Measurements from ENCODE around the gene LPP.

Gene LPP

DNA sequence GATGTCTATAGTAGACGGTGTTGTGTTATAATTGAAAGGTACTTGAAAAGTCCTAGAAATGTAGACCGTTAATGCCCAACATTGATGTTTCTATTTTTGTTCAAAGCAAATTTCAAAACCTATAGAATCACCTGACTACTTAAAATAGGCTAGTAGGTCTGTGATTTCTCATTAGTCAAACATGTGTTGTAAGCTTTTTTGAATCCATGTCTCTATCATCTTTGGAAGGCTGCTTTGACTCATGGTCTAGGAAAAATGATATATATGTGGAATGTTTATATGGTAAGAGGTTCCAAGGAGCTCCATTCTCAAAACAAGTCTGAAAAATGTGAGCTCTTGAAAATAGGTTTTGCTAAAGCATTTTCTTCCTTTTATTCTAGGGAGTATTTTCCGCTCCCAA is 375.3 kb downstream of the LPP start:
- no peak for FAIRE-seq

DNA sequence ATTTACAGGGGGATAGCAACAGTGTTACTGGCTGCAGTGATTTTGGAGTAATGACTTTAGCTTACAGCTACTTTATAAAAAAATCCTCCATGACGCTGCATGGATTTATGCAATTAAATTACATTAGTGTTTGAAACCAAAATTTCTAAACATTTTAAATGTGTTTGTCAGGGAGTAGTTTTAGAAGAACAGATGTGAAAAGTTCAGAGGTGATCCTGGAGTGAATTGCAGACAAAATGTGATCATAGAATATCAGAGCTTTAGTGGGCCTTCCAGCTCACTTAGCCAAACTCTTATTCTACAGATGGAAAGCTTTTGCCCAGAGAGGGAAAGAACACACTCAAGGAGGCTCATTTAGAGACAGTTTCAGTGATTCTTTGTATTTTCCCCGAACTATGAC is 376.3 kb downstream of the LPP start:
- no peak for FAIRE-seq

DNA sequence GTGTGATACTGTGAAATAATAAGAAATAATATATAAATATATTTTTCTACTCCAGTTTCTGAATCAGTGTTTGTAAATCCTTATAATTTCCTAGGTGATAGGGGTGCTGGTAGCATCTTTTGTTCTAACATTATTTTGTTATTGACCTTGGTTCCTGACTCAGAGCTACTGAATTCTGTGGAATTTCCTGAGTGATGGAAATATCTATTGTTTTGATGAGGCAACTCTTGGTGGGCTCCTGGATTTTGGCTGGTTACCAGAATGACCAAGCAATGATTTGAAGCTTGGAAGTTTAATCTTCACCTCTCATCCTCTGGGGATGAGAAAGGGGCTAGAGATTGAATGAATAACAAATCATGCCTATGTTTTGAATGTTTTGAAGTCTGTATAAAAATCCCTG is 377.3 kb downstream of the LPP start:
- no peak for FAIRE-seq

DNA sequence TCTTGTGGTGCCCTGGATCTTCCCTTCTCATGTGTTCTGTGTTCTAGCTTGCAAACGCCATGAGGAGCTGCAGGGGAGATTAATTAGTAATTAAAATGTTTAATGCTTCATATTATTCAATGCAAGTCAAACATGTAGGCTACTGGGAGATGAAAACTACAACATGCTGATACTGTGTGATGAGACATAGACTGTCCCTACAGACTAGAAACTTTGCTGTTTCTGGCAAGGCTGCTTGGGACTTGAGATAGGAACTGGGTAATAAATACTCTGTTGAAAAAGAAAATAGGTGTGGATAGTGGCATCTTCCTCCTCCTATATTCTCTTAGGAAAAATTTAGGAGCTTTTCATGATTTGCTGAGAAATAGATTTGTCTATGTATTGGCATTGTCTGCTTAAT is 379.2 kb downstream of the LPP start:
- FAIRE-seq: no peak

DNA sequence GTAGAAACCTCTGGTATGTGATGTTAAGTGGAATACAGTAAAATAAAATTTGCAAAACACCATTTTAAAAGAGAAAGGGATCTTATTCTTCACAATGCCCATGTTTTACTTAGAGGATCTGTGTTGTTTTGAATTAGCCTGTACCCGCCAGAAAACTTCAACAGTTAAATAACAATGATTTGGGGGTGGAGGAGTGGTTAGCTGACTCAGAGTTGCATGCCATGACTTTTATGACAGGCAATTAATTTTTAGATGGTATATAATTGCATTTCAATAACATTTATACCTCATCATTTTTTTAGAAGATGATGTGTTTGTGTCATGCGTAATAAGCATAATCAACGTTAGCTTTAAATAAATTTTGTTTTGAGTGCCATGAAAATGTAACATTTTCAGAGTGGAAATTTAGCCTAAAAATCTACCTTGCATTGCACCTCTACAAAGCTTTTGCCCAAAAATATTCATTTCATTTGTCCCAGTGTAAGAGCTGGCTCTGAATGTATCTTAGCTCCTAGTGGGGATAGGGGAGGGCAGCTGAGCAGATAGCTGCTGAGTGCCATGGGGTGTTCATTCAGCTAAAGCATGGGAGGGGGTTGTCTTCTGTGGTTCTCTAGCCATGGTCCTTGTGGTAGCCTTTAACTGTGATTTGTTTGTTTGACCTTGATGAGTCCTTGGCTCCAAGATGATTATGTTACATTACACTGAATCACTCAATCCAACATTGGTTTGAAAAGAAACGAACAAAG is 379.8 kb downstream of the LPP start:
- no peak for FAIRE-seq

DNA sequence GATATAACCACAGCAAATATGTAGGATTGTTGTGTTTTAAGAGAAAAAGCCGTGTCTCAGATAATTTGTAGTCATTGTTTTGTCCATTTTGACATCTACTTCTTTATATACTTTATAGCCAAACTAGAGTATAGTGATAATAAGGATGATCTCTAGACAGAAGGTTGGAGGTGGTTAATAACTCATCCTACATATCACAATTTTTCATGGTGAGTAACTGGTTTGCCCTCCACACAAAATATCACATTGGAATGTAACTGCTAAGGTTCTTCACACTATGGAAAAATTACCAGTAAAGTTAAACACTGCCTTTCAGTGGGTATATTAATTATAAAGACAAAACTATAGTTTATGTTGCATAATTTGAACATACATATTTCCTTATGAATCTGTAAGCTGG is 380.7 kb downstream of the LPP start:
- FAIRE-seq: no peak

DNA sequence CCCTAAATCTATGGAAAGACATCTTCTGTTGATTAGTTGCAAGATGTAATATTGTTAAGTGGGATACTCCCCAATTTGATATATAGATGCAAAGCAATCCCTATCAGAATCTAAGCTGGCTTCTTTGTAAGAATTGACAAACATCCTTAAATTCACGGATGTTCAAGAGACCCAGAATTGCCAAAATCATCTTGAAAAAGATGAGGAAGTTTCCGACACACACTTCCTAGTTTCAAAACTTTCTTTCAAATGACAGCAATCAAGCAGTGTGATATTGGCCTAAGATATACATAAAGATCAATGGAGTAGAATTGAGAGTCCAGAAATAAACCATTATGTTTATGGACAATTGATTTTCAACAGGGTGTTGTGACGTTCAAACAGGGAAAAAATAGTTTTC is 383.6 kb downstream of the LPP start:
- FAIRE-seq: no peak

DNA sequence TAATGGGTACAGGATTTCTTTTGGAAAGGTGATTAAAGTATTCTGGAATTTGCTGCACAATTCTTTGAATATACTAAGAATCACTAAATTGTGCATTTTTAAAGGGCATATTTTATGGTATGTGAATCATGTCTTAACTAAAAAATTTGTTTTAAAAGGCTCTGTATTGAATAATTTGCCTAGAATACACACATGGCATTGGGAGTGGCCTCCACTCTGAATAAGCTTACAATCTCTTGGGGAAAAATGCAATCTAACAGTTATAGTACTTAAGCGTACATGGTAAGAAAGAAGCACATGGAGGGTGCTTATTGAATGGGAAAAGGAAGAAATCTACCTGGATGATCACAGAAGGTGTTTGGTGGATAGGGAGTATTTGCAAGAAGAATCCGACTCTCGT is 385.1 kb downstream of the LPP start:
- FAIRE-seq: no peak

DNA sequence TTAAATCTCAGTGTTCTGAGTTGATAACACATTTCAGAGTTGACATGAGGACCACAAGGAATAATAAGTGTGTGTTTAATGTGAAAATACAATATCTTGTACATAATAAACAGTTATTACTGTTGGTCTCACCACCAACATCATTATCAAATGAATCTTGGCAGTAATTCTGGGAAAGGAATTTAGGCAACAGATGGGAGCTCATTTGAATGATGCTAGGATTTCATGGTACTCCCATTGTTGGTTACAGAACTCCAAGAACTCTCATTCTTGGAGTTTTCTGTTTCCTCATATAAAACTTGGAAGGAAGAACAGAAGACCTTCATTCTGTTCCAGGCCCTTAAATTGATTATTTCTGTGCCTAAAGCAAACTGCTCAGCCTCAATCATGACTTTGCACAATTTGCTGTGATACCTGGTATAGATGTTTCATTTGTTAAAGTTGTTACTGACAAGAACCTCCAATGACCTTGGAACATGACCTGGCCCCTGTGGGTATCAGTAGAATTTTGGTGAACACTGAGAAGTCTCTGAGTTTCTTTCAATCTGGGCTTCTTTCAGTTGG is 385.8 kb downstream of the LPP start:
- FAIRE-seq: no peak

DNA sequence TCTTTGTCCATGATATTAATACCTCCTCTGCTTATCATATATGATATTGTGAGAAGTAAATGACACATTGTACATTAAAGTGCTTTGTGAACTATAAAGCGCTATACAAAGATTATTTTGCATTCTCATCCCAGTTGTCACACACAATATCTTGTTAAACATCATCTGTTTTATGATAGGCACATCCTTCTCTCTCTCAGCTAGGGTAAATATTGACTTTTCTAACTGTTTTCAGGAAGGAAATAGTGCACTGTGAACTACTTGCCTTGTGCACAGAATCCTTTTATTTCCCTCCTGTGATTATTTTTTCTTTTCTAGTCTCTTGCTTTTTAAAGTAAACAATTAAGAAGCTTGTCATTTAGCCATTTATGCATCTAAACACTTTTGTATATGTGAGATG is 388.2 kb downstream of the LPP start:
- no peak for FAIRE-seq

DNA sequence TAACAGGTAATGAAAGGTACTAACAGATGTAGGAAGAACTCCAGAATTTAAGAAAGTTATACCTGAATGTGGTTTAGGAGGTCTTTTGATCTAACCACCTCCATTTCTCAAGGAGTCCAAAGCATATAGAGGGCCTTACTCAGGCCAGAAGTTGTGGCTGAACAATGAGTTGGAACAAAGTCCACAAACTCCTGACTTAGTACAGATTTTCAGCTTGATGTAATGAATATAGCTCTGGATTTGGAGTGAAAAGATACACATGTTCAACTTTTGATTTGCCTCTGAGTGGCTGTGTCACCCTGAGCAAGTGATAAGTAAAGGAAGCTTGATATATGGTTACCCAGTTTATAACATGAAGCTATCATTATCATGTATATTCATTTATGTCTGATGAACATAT is 390.1 kb downstream of the LPP start:
- no peak for FAIRE-seq

DNA sequence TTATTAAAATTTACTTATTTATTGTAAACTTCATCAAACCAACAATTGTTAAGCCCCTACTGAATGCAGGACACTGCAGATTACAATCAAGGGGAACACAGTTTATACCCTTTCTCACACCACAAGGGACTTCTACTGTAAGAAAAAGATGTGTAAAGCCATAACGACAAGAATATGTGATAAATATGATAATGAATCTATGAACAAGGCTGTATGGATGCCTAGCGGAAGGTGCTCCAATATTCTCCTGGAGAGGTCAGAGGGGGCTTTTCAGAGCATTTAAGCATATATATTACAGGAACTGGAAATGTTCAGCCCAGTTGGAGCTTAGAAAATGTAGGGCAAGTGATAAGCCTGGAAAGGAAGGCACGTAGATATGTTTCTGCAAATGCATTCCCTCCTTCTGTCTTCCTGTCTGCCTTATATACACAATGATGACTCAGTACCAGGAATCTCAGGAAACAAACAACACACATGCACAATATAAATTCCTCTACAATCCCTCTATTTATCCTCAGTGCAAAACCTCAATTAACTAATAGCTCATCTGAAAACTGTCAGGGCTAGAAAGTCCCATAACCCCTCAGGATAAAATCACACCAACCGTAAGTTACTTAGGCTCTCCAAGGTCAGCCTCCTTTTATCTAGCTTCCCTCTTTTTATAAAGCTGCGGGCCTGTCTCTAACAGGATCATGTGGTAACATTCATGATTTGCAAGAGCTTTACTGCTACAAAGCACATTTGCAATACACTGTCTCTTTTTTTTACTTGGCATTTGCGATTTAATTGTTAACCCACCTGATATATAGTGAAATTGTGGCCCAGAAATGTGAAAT is 393.1 kb downstream of the LPP start:
- no peak for FAIRE-seq

DNA sequence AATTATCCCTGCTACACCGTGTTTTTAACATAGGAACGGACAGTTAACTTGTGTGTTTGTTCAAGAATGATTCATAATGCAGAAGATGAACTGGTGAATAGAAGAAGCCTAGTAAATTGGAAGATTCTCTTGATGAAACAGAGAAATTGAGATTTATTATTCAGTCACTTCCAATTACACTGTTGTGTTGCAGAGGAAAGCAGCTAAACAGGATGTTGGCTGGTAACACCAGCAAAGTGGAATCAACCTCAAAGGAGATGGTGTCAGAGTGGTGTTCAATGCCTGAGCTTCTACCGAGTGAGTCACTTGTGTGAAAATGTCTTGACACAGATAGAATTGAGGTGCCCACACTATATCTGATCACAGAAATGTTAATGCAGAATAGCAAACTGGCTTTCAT is 399.6 kb downstream of the LPP start:
- no peak for FAIRE-seq

DNA sequence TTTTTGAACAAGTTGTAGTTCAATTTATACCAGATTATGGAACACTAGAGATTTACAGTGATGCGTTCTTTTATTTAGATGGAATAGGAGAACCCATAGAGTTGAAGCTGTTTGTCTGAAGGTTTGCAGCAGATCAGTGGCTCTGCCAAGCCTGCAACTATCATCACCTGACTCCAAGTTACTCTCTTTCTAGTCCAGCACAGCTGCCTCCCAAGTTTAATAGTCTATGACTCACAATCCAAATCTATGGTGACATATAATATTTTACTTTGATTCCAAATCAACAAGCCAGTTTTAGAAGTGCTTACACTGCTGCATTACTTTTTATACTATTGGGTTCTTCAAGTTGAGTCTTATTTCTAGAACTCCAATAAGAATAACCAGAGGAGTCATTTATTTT is 400.4 kb downstream of the LPP start:
- no peak for FAIRE-seq

DNA sequence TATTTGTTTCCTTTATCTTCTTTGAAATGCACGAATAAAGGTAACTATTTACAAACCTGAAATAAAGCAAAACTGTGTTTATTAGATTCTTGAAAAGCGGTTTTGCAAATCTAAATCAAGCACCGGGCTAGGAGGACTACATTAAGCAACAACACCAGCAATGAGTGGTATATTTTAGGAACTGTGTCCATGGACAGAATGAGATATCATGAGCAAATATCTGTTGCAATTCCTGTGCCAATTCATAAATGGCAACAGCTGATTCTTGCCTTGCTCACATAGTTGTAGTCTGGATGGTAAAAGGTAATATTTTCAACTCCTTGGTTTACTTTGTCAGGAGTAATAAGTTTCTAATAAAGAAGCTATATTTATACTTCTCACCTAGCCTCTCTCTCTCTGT is 403.3 kb downstream of the LPP start:
- FAIRE-seq: no peak

DNA sequence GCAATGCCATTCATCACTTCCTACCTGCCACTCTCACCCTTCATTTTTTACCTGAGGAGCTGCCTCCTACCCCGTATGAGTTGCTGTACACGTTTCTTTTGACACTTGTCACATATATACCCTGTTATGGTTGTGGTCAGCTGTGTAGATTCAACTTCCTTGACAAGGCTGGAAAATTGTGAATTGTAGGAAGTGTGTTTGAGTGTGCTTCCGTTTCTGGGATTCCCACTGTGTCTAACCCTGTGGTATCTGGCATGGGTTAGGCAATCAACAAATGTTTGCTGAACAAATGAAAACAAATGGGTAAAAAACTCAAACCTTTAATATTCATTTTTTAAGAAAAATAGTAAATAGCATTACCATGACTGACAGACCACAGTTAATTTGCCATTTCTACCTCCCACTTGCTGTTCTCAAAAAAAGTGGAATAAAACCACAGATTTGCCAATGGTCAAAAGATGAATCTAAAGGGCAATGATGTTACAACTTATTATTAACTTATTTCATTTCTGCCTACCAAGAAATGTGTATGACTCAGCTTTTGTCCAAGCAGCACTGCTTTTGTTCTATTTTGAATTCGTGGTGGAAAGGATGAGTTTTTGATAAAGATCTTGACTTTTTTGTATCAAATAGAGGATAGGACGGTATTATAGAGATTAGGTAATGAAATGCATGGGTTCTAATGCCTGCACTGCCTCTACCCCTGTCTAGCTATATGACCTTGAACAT is 404.6 kb downstream of the LPP start:
- FAIRE-seq: no peak

DNA sequence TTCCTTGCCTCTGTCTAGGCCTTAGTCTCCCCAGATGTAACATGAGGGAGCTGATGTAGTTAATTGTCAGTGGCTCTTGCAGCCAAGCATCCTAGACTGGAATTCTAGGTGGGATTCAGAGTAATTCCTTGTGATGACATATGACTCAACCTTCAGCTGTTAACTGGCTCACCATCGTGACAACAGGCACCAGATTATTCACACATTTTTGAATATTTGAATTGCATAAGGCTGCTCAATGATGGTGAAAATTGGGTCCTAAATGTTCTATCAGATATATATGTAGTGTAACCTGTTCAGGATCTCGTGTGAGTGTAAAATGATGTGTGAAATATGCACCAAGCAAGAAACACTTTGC is 405.1 kb downstream of the LPP start:
- FAIRE-seq: no peak

DNA sequence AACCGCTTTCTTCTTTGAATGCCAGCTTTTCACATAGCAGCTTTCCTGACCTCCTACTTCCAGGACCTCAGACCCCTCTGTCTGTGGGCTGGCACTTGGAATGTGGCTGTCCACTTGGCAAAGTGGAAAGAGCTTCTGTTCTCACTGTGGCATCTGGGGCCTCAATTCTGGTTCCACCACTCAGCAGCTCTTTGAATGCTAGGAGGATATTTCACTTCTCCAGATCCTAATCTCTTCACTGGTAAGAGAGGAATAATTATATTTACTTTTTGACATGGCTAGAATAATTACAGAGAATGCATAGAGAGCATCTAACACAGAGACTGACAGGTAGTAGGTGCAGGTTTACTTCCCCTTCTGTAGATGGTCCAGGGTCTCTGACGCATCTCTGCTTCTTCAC is 405.9 kb downstream of the LPP start:
- FAIRE-seq: no peak

DNA sequence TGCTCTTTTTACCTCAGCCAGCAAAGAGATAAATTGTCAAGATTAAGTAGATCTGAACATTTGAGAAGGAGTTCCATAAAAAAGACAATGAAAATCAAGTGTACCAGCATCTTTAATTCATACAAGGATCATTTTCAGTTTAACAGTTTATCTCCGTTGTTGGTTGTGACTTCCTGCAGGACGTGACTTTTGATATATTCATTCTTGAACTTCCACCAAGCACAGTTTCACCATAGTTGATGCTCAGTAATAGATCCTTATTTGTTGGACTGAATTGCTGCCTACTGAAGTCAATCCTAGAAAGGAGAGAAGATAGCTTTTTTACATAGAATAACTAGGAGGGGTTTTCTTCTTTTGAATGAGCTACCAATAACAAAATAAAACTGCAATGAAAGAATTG is 408.2 kb downstream of the LPP start:
- no peak for FAIRE-seq

DNA sequence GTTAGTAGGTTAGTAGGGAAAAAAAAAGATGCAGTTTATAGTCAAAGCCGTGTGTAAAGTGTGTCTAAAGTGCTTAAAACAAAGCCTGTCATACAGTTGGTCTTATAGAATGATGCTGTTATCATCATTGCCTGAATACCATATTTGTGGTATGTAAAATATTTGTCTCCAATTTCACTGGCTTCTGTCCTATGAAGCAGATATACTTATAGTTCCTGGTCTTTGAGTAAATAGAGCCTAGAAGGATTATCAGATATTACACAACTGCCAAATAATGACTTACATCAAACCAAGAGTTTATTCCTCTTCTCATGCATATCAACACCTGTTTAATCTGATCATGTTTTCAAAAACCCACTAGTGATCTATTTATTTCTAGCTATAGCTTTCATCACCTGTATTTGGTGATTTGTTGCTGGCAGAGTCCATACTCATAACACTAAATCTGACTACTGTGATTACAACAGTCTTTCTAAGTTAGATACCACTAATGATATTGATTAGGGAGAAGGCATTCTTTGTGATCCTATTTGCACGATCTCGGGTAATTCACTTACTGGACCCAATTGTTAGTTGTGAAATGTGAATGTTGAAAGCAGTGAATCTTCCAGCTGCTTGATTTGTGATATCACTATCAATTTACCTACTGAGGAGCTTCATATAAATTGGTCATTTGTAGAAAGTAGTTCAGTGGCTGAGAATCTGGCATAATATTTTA is 413.7 kb downstream of the LPP start:
- FAIRE-seq: no peak

DNA sequence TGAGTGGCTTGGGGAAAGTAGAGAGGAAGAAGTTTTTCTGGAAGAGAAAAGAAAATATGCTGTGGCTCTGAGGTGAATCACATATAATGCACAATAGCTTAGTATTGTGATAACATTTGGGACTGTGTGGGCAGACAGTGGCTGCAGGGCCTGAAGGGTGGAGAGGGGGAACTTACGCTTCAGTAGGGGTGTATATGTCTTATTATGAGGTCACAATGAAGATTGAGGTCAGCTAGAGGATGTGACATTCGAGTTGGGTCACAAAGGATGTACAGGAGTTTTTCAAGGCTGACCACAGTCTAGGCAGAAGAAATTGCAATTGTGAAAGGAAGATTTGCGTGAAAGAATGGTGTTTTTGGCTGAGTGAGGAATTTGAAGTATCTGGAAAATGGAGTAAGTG is 414.8 kb downstream of the LPP start:
- FAIRE-seq: no peak

DNA sequence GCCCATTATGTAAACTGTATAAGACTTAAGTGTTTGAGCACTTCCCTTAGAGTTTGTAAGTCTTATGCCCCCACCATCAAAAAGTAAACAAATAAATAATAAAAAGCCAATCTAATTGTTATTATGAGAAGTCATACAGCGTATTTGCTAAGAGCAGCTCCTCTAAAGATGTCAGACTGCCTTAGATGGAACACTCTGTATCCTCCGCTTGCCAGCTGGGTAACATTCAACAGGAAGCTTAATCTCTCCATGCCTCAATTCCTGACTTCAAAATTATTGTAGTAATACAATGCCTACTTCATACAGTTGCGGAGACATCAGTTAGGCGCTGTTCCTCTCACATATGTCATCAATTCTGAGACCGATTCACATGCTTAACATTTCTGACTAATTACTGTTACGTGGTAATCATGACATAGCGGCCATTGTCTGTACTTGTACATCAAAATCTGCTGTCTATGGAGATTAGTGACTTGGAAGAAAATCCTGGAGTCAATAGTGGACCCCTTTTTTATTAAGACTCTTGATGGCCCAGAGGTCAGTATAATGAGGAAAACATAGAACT is 417.7 kb downstream of the LPP start:
- no peak for FAIRE-seq

All from A204.1 (cell line).